Measurements from ENCODE around the gene NEMP1. TPM values are rescaled to one million over a fixed set of nuclear protein-coding genes. Genes with fewer than 3 reads are reported as not detected.

Gene NEMP1
- total and polyA plus RNA-seq, 4 donors, result 1.4 to 10.9 (median 3.2) TPM

DNA sequence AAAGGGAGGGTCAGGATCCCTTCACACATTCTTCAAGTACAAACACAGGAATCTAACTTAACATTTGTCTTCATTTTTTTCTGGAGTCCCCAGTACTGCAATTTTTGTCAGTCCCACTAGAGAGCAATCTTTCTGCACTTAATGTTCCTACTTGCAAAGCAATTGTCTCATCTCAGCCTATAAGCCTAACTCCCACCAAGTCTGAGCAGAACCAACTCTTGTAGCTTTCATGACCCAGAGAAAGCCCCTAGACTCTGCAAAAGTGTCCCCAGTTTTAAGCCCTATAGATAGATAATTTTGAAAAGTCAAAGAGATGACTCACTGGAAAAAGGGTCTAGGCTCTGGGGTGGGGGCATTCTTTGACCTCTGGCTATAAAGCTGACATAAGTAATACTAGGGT, 70.4 kb downstream of the NEMP1 start:
- no peaks in the 10 kb centered on the region for H3K27me3 ChIP-seq (ENCODE audit: control insufficient read depth in 4 of 4, insufficient read depth in 4 of 4, low read length in 3 of 4)
- DNase-seq (ENCODE audit: low spot score), result no peak
- H3K36me3 ChIP-seq (ENCODE audit: control insufficient read depth in 4 of 4, insufficient read depth in 3 of 4, low read depth in 1 of 4, low read length in 3 of 4), result peaks cover 0 to 11% (median 4%) of the 10 kb centered on the region in 4 donors
- no peak overlapping the region for H3K4me3 ChIP-seq (ENCODE audit: low read depth in 1 of 3, low read length in 3 of 3)
- no peaks in the 10 kb centered on the region for H3K9me3 ChIP-seq (ENCODE audit: control insufficient read depth in 4 of 4, low read length in 3 of 4)
- no peak overlapping the region for H3K9ac ChIP-seq (ENCODE audit: low read depth in 1 of 2, low read length in 2 of 2)
- H3K4me1 ChIP-seq (ENCODE audit: control insufficient read depth in 4 of 4, insufficient read depth in 4 of 4, low read length in 3 of 4), result peaks cover 0 to 29% (median 18%) of the 10 kb centered on the region in 4 donors
- TF ChIP-seq RAD21 (IDR thresholded peaks at IDR 0.05) (peak; percentile 85 to 88), JUND (IDR thresholded peaks at IDR 0.05) (no peak)
- TF ChIP-seq, protein P1, sequence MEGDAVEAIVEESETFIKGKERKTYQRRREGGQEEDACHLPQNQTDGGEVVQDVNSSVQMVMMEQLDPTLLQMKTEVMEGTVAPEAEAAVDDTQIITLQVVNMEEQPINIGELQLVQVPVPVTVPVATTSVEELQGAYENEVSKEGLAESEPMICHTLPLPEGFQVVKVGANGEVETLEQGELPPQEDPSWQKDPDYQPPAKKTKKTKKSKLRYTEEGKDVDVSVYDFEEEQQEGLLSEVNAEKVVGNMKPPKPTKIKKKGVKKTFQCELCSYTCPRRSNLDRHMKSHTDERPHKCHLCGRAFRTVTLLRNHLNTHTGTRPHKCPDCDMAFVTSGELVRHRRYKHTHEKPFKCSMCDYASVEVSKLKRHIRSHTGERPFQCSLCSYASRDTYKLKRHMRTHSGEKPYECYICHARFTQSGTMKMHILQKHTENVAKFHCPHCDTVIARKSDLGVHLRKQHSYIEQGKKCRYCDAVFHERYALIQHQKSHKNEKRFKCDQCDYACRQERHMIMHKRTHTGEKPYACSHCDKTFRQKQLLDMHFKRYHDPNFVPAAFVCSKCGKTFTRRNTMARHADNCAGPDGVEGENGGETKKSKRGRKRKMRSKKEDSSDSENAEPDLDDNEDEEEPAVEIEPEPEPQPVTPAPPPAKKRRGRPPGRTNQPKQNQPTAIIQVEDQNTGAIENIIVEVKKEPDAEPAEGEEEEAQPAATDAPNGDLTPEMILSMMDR (IDR thresholded peaks at IDR 0.05; ENCODE audit: low read depth, low read length, missing input control), result peak; percentile 71
- no peak overlapping the region for H3K27ac ChIP-seq (ENCODE audit: low read depth in 1 of 2, low read length in 2 of 2)

DNA sequence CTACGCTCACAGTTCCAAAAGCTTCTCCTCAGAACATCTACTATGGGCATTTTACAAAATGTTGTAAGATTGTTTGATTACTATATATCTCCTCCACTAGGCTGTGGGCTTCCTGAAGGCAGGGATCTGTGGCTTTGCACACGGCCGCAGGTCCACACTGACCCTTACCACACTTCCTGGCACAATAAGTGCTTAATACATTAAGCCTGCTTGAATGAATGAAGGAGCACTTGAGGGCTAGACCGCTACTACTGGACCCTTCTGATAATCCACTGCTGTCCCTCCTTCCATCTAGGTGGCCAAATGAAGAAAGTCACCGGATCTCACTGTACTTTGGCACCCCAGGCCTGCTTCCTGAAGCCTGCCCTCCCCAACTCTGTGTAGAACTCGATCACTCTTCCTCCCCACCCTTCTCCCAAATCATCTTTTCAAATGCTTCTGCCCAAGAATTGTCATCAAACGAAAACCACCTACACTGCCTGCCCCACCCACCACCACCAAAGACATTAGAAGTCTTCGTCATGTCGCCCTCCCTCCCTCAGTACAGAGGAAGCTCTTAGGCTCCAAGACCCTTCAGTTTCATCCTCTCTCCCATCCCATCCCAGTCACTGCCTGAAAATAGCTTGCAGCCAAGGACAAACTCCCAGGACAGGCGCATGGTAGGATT, 71.6 kb downstream of the NEMP1 start:
- no peak for DNase-seq (ENCODE audit: low spot score)
- no peak for TF ChIP-seq FOXA2 (IDR thresholded peaks at IDR 0.05)
- TF ChIP-seq SP1 (IDR thresholded peaks at IDR 0.05), result no peak
- TF ChIP-seq NR2F2 (IDR thresholded peaks at IDR 0.05), result no peak
- TF ChIP-seq JUND (IDR thresholded peaks at IDR 0.05), result no peak
- no peak for TF ChIP-seq FOXA1 (IDR thresholded peaks at IDR 0.05)
- TF ChIP-seq, protein P1 (IDR thresholded peaks at IDR 0.05; ENCODE audit: low read depth, low read length, missing input control), result no peak
- no peak for TF ChIP-seq HNF4G (IDR thresholded peaks at IDR 0.05)
- TF ChIP-seq GABPA (IDR thresholded peaks at IDR 0.05 in 1 of 2, conservative IDR thresholded peaks at IDR 0.05 in 1 of 2), result no peak
- 59% methylated on average over 10 of the region's 10 CpGs for WGBS
- Histone ChIP-seq H3K9me3 (ENCODE audit: control insufficient read depth in 4 of 4, low read length in 3 of 4) (no peaks in the 10 kb centered on the region), H3K27me3 (ENCODE audit: control insufficient read depth in 4 of 4, insufficient read depth in 4 of 4, low read length in 3 of 4) (no peaks in the 10 kb centered on the region), H3K4me1 (ENCODE audit: control insufficient read depth in 4 of 4, insufficient read depth in 4 of 4, low read length in 3 of 4) (peaks cover 3 to 41% (median 30%) of the 10 kb centered on the region in 4 donors), H3K9ac (ENCODE audit: low read depth in 1 of 2, low read length in 2 of 2) (peak overlapping the region in 1 of 2 donors; percentile 13), H3K36me3 (ENCODE audit: control insufficient read depth in 4 of 4, insufficient read depth in 3 of 4, low read depth in 1 of 4, low read length in 3 of 4) (peaks cover 5 to 13% (median 10%) of the 10 kb centered on the region in 4 donors), H3K27ac (ENCODE audit: low read depth in 1 of 2, low read length in 2 of 2) (no peak overlapping the region), H3K4me3 (ENCODE audit: low read depth in 1 of 3, low read length in 3 of 3) (peak overlapping the region in 1 of 3 donors; percentile 88)

DNA sequence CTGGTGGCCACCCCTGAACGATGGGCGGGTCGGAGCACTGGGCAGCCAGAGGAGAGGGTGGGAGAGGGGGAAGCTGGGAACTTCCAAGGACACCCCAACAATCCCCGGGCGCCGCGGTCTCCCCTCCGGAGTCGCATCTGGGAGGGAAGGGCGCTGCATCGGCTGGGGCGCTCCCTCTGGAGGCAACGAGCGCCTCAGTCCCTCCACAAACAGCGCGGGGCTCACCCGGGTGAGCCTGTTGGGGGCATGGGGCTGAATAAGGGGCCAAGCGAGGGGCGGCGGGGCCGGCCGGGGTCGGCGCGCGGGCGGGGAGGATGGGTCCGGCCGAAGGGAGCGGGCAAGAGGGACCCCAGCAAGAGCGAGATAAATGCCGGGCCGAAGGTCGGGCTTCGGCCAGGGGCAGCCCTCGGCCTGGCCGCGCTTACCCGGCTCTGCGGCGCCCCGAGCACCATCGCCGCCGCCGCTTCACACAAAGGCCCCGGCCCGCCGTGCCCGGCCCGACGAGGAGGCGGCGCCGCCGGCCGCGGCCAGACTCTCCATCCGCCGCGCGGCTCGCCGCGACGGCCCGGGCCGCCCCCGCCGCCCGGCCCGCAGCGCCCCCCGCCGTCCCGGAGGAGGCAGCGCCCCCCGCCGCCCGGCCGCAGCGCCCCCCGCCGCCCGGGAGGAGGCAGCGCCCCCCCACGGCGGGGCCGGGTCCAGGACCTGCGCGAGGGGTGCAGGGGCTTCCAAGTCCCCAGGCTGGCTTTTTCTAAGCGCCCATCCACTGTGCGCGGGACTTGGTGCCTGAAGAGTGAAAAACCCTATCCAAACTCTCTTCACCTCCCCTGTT, 72.4 kb downstream of the NEMP1 start, which contains the start of gene ZBTB39:
ZBTB39 (minus strand) TSS at position 567 of the 829 bp plus-strand sequence. CDS start 1,629 bp downstream, outside the sequence.
- under 1% methylated on average over 94 of the region's 94 CpGs for WGBS

More for the DNA sequence above, 72.4 kb downstream of the NEMP1 start, which contains the start of gene ZBTB39:
- Histone ChIP-seq H3K9ac (ENCODE audit: low read depth in 1 of 2, low read length in 2 of 2) (peak within 1 kb of the TSS; percentile 2 to 56), H3K36me3 (ENCODE audit: control insufficient read depth in 4 of 4, insufficient read depth in 3 of 4, low read depth in 1 of 4, low read length in 3 of 4) (peaks cover 5 to 13% (median 10%) of the 10 kb centered on the region in 4 donors), H3K4me1 (ENCODE audit: control insufficient read depth in 4 of 4, insufficient read depth in 4 of 4, low read length in 3 of 4) (peaks cover 8 to 48% (median 37%) of the 10 kb centered on the region in 4 donors), H3K9me3 (ENCODE audit: control insufficient read depth in 4 of 4, low read length in 3 of 4) (no peaks in the 10 kb centered on the region), H3K27me3 (ENCODE audit: control insufficient read depth in 4 of 4, insufficient read depth in 4 of 4, low read length in 3 of 4) (no peaks in the 10 kb centered on the region), H3K27ac (ENCODE audit: low read depth in 1 of 2, low read length in 2 of 2) (peak within 1 kb of the TSS; percentile 12 to 46), H3K4me3 (ENCODE audit: low read depth in 1 of 3, low read length in 3 of 3) (peak within 1 kb of the TSS; percentile 56 to 88 (median 69))
- DNase-seq (ENCODE audit: low spot score), result peak; percentile 72
- TF ChIP-seq, protein P1 (IDR thresholded peaks at IDR 0.05; ENCODE audit: low read depth, low read length, missing input control), result peak; percentile 32
- TF ChIP-seq RAD21 (IDR thresholded peaks at IDR 0.05), result no peak

Measured in liver (tissue), 9 donors.